Caco-2 (cell line): ENCODE results near the gene MTA3. TPM values are rescaled to one million over a fixed set of nuclear protein-coding genes. Genes with fewer than 3 reads are reported as not detected.
"Not testable (repeated sequence)": the region's sequence is repeated elsewhere in the genome, so short reads cannot be mapped to it uniquely, and the experiment has no call there.

Experiments
- BruUV-seq: library from RNA; stranded (reverse); fragments of 400-500 nt; replicated peaks from 2 replicates; lab custom pipeline; 2021; lab: Mats Ljungman, UMichigan
- CTCF ChIA-PET: fragments of 300-600 bp; sonication (Branson Sonifier 250); formaldehyde crosslinking; loops from one replicate; lab custom pipeline; 2022; ENCODE audit warnings: antibody characterized with exemption; lab: Charles Lee
- POLR2A ChIA-PET: fragments of 300-600 bp; sonication (Branson Sonifier 250); formaldehyde crosslinking; loops from one replicate; lab custom pipeline; 2022; ENCODE audit warnings: antibody characterized with exemption; lab: Charles Lee
- DNase-seq, 2 experiments: peaks; one replicate each; pipeline versions ENCODE4 v3.0.0 to v3.0.0-alpha.2; 2020 to 2022
- H3K27me3 ChIP-seq: replicated peaks from 2 replicates; pipeline ENCODE4 v1.6.0; 2011; ENCODE audit warnings: low read length; ENCODE audit not compliant: control insufficient read depth, insufficient read depth
- H3K36me3 ChIP-seq: 2 replicates; pipeline ENCODE4 v1.5.1; 2011; ENCODE audit warnings: low read length; ENCODE audit not compliant: control insufficient read depth, insufficient read depth
- H3K4me1 ChIP-seq: fragments of 250-450 bp; sonication (Bioruptor Pico); 2 replicates; pipeline ENCODE4 v1.5.1; 2020; ENCODE audit warnings: mild to moderate bottlenecking
- H3K4me3 ChIP-seq: 2 replicates; pipeline ENCODE4 v1.5.1; 2011; ENCODE audit warnings: low read depth, mild to moderate bottlenecking, control low read depth, low read length
- H3K9me3 ChIP-seq: fragments of 250-450 bp; sonication (Bioruptor Pico); 2 replicates; pipeline ENCODE4 v1.5.1; 2020; ENCODE audit warnings: mild to moderate bottlenecking, moderate library complexity
- H3K27ac Mint-ChIP-seq: one replicate; pipeline ENCODE4 v1.8.0; 2022; ENCODE audit warnings: mixed read lengths; ENCODE audit not compliant: unreplicated experiment
- H3K27me3 Mint-ChIP-seq: one replicate; pipeline ENCODE4 v1.8.0; 2022; ENCODE audit warnings: mixed read lengths; ENCODE audit not compliant: insufficient read depth, unreplicated experiment
- H3K36me3 Mint-ChIP-seq: one replicate; pipeline ENCODE4 v1.8.0; 2022; ENCODE audit warnings: mild to moderate bottlenecking, mixed read lengths; ENCODE audit not compliant: insufficient read depth, unreplicated experiment
- H3K4me1 Mint-ChIP-seq: one replicate; pipeline ENCODE4 v1.8.0; 2022; ENCODE audit warnings: low read depth, mixed read lengths; ENCODE audit not compliant: unreplicated experiment
- H3K4me3 Mint-ChIP-seq: one replicate; pipeline ENCODE4 v1.8.0; 2022; ENCODE audit warnings: mild to moderate bottlenecking, moderate library complexity, mixed read lengths; ENCODE audit not compliant: unreplicated experiment
- H3K9me3 Mint-ChIP-seq: one replicate; pipeline ENCODE4 v1.8.0; 2022; ENCODE audit warnings: mixed read lengths; ENCODE audit not compliant: unreplicated experiment
- CTCF ChIP-seq, 2 experiments: fragments of 200-600 bp in 1 of 2; IDR thresholded peaks; 1 replicate in 1 of 2; 2 replicates in 1 of 2; pipeline versions ENCODE4 v1.5.1 to v1.8.0; 2011 to 2022; ENCODE audit warnings: antibody characterized with exemption in 1 of 2, control low read depth in 1 of 2, inconsistent platforms in 1 of 2, low read depth in 1 of 2, low read length in 1 of 2, mild to moderate bottlenecking in 1 of 2, moderate library complexity in 1 of 2; ENCODE audit not compliant: insufficient read depth in 1 of 2, severe bottlenecking in 1 of 2, unreplicated experiment in 1 of 2
- intact Hi-C: fragments of 100-400 bp; cut with micrococcal nuclease; formaldehyde crosslinking; loops from one replicate; pipeline ENCODE4 v1.10.0; 2022; ENCODE audit not compliant: unreplicated experiment
- total RNA-seq: library from RNA; stranded (reverse); gene quantifications from 2 replicates; pipeline ENCODE4 v1.2.3, GENCODE V29; 2022

MTA3 gene
- total RNA-seq, 1 experiment from 2014 or later: 85.7 TPM

GRCh38 chr2:42601076-42601475 is 32.6 kb downstream of the MTA3 start:
- BruUV-seq: no TSS peak
- TF ChIP-seq CTCF (IDR thresholded peaks at IDR 0.05; ENCODE audit: insufficient read depth in 1 of 2, low read depth in 1 of 2, low read length in 1 of 2, severe bottlenecking in 1 of 2, unreplicated experiment in 1 of 2): no peak
- Histone ChIP-seq H3K4me1 (peaks cover 5% of the 10 kb centered on the region; the same call in 1 of the 2 replicates), H3K9me3 (no peaks in the 10 kb centered on the region), H3K36me3 (peaks cover 1% of the 10 kb centered on the region; the same call in 1 of the 2 replicates), H3K27me3 (no peaks in the 10 kb centered on the region), H3K4me3 (no peak overlapping the region)
- Mint-ChIP-seq H3K4me1 (no peaks in the 10 kb centered on the region), H3K36me3 (peaks cover 19% of the 10 kb centered on the region), H3K4me3 (no peak overlapping the region), H3K27me3 (no peaks in the 10 kb centered on the region), H3K27ac (no peak overlapping the region), H3K9me3 (no peaks in the 10 kb centered on the region)
- DNase-seq: no peak
- CTCF ChIA-PET: no interaction called here
- intact Hi-C loops: no loop called here
- POLR2A ChIA-PET: no interaction called here

- no peak for TF ChIP-seq CTCF (IDR thresholded peaks at IDR 0.05; ENCODE audit: insufficient read depth in 1 of 2, low read depth in 1 of 2, low read length in 1 of 2, severe bottlenecking in 1 of 2, unreplicated experiment in 1 of 2)
- Mint-ChIP-seq H3K27ac (no peak overlapping the region), H3K9me3 (no peaks in the 10 kb centered on the region), H3K4me3 (no peak overlapping the region), H3K36me3 (peaks cover 23% of the 10 kb centered on the region), H3K4me1 (no peaks in the 10 kb centered on the region), H3K27me3 (no peaks in the 10 kb centered on the region)
- no peak for DNase-seq
- H3K36me3 ChIP-seq: peaks cover 1% of the 10 kb centered on the region; the same call in 1 of the 2 replicates
- POLR2A ChIA-PET: no interaction called here
- no TSS peak for BruUV-seq
- H3K4me1 ChIP-seq: peaks cover 5% of the 10 kb centered on the region; the same call in 1 of the 2 replicates
- no peaks in the 10 kb centered on the region for H3K27me3 ChIP-seq
- CTCF ChIA-PET: no interaction called here
- intact Hi-C loops: no loop called here
- no peaks in the 10 kb centered on the region for H3K9me3 ChIP-seq
- no peak overlapping the region for H3K4me3 ChIP-seq
Measured at GRCh38 chr2:42602218-42602875, 33.9 kb downstream of the MTA3 start.

GRCh38 chr2:42602876-42603219 is 34.4 kb downstream of the MTA3 start:
- Histone ChIP-seq H3K36me3 (peaks cover 1% of the 10 kb centered on the region; the same call in 1 of the 2 replicates), H3K4me3 (no peak overlapping the region), H3K9me3 (no peaks in the 10 kb centered on the region), H3K27me3 (no peaks in the 10 kb centered on the region), H3K4me1 (peaks cover 5% of the 10 kb centered on the region; the same call in 1 of the 2 replicates)
- intact Hi-C loops: no loop called here
- no peak for TF ChIP-seq CTCF (IDR thresholded peaks at IDR 0.05; ENCODE audit: insufficient read depth in 1 of 2, low read depth in 1 of 2, low read length in 1 of 2, severe bottlenecking in 1 of 2, unreplicated experiment in 1 of 2)
- CTCF ChIA-PET: no interaction called here
- Mint-ChIP-seq H3K27ac (no peak overlapping the region), H3K4me3 (no peak overlapping the region), H3K36me3 (peaks cover 23% of the 10 kb centered on the region), H3K4me1 (no peaks in the 10 kb centered on the region), H3K9me3 (no peaks in the 10 kb centered on the region), H3K27me3 (no peaks in the 10 kb centered on the region)
- no TSS peak for BruUV-seq
- DNase-seq: no peak
- POLR2A ChIA-PET: no interaction called here

DNA sequence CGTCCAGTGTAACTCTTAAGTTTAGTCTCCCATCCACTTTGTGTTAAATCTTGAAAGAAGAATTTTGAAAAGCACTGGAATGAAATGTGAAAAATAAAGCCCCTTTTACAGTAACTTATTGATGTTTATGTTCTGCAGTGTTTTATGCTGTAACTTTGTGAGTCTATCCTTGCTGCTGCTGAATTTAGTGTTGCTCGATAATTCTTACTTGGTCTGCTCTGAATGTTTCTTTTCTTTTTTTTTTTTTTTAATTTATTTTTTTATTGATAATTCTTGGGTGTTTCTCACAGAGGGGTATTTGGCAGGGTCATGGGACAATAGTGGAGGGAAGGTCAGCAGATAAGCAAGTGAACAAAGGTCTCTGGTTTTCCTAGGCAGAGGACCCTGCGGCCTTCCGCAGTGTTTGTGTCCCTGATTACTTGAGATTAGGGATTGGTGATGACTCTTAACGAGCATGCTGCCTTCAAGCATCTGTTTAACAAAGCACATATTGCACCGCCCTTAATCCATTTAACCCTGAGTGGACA is 36.0 kb downstream of the MTA3 start:
- POLR2A ChIA-PET, H3K4me3 Mint-ChIP-seq, CTCF ChIA-PET: not testable (repeated sequence)

GRCh38 chr2:42606166-42606565 is 37.7 kb downstream of the MTA3 start:
- intact Hi-C loops, CTCF ChIA-PET, H3K4me3 ChIP-seq, H3K36me3 ChIP-seq, H3K4me1 ChIP-seq, POLR2A ChIA-PET, H3K4me1 Mint-ChIP-seq, BruUV-seq, H3K27me3 Mint-ChIP-seq, H3K27ac Mint-ChIP-seq, H3K4me3 Mint-ChIP-seq, H3K27me3 ChIP-seq, H3K9me3 ChIP-seq, H3K9me3 Mint-ChIP-seq, DNase-seq: not testable (repeated sequence)
- peaks cover 34% of the 10 kb centered on the region for H3K36me3 Mint-ChIP-seq

More for the DNA sequence above, 36.0 kb downstream of the MTA3 start:
- H3K4me3 ChIP-seq, H3K36me3 ChIP-seq, H3K27ac Mint-ChIP-seq, H3K4me1 ChIP-seq, H3K9me3 Mint-ChIP-seq, H3K27me3 ChIP-seq, intact Hi-C loops, DNase-seq, H3K27me3 Mint-ChIP-seq, H3K4me1 Mint-ChIP-seq, H3K9me3 ChIP-seq, BruUV-seq: not testable (repeated sequence)
- H3K36me3 Mint-ChIP-seq: peaks cover 23% of the 10 kb centered on the region
